PFSK-1 (cell line): ENCODE measurements around the gene TCF4.

ENCODE experiments used
- FOXP2 ChIP-seq: optimal IDR thresholded peaks from 2 replicates; pipeline ENCODE3; 2011; ENCODE audit warnings: borderline replicate concordance, control low read depth, inconsistent platforms; ENCODE audit not compliant: insufficient read depth; ENCODE audit errors: extremely low read length, extremely low read depth
- POLR2AphosphoS5 ChIP-seq: IDR thresholded peaks from 2 replicates; pipeline ENCODE4 v1.6.1; 2012; ENCODE audit warnings: low read depth, mild to moderate bottlenecking, control low read depth, low read length, moderate library complexity
- REST ChIP-seq, 2 experiments: IDR thresholded peaks; 2 replicates each; pipeline versions ENCODE4 v1.6.1 to v1.8.0; 2011 to 2012; ENCODE audit warnings: low read depth in 2 of 2, low read length in 2 of 2, control low read depth in 1 of 2, inconsistent platforms in 1 of 2, mild to moderate bottlenecking in 1 of 2, moderate library complexity in 1 of 2; ENCODE audit not compliant: insufficient read depth in 1 of 2
- SIN3A ChIP-seq: IDR thresholded peaks from 2 replicates; pipeline ENCODE4 v1.6.1; 2012; ENCODE audit warnings: mild to moderate bottlenecking, low read length, moderate library complexity, borderline replicate concordance; ENCODE audit not compliant: insufficient read depth
- TAF1 ChIP-seq: IDR thresholded peaks from 2 replicates; pipeline ENCODE4 v1.6.1; 2012; ENCODE audit warnings: low read length, control low read depth, borderline replicate concordance; ENCODE audit not compliant: insufficient read depth

- TF ChIP-seq FOXP2: no peak
- no peak for TF ChIP-seq TAF1
- TF ChIP-seq REST (IDR thresholded peaks at IDR 0.05; ENCODE audit: insufficient read depth in 1 of 2, low read depth in 2 of 2, low read length in 2 of 2): peak in 1 of 2 experiments; percentile 20; a peak in 1 of 4 replicates
- TF ChIP-seq POLR2AphosphoS5: no peak
- peak; percentile 47; the same call in 1 of the 2 replicates for TF ChIP-seq SIN3A
Measured at GRCh38 chr18:55401638-55402191, 186.3 kb downstream of the TCF4 start.
